MM.1S (cell line): ENCODE measurements around the gene DCP2.
"Not testable (repeated sequence)": the region's sequence is repeated elsewhere in the genome, so short reads cannot be mapped to it uniquely, and the experiment has no call there.

Experiments used
- DNase-seq: peaks from one replicate; pipeline ENCODE4 v3.0.0-alpha.2; 2015
- H2AFZ ChIP-seq: fragments of 300-600 bp; sonication (generic); 2 replicates; pipeline ENCODE4 v1.6.0; 2016; ENCODE audit warnings: antibody characterized with exemption, low read length
- H3F3A ChIP-seq: fragments of 300-600 bp; sonication (generic); 2 replicates; pipeline ENCODE4 v1.6.1; 2016; ENCODE audit warnings: mild to moderate bottlenecking, antibody characterized with exemption, low read length, moderate library complexity, mixed read lengths; ENCODE audit not compliant: insufficient read depth
- H3K27ac ChIP-seq: fragments of 300-600 bp; sonication (generic); 2 replicates; pipeline ENCODE4 v1.5.1; 2016; ENCODE audit warnings: mild to moderate bottlenecking, low read length
- H3K27me3 ChIP-seq: fragments of 300-600 bp; sonication (generic); replicated peaks from 2 replicates; pipeline ENCODE4 v1.6.0; 2016; ENCODE audit warnings: low read length; ENCODE audit not compliant: insufficient read depth
- H3K36me3 ChIP-seq: fragments of 300-600 bp; sonication (generic); replicated peaks from 2 replicates; pipeline ENCODE4 v1.6.1; 2016; ENCODE audit warnings: mild to moderate bottlenecking, low read length, mixed read lengths; ENCODE audit not compliant: insufficient read depth
- H3K4me1 ChIP-seq: fragments of 300-600 bp; sonication (generic); 2 replicates; pipeline ENCODE4 v1.6.1; 2016; ENCODE audit warnings: low read length, mixed read lengths
- H3K4me2 ChIP-seq: fragments of 300-600 bp; sonication (generic); 2 replicates; pipeline ENCODE4 v1.6.0; 2016; ENCODE audit warnings: low read depth, low read length
- H3K4me3 ChIP-seq: fragments of 300-600 bp; sonication (generic); 2 replicates; pipeline ENCODE4 v1.5.1; 2016; ENCODE audit warnings: low read length, mixed read lengths
- H3K79me2 ChIP-seq: fragments of 300-600 bp; sonication (generic); 2 replicates; pipeline ENCODE4 v1.6.1; 2016; ENCODE audit warnings: mixed run types, low read length, mixed read lengths
- H3K9ac ChIP-seq: fragments of 300-600 bp; sonication (generic); 2 replicates; pipeline ENCODE4 v1.6.1; 2016; ENCODE audit warnings: low read length, mixed read lengths
- H3K9me2 ChIP-seq: fragments of 300-600 bp; sonication (generic); replicated peaks from 2 replicates; pipeline ENCODE4 v1.6.1; 2016; ENCODE audit warnings: mild to moderate bottlenecking, low read length, mixed read lengths; ENCODE audit not compliant: insufficient read depth
- H3K9me3 ChIP-seq: fragments of 300-600 bp; sonication (generic); replicated peaks from 2 replicates; pipeline ENCODE4 v1.6.1; 2016; ENCODE audit warnings: mild to moderate bottlenecking, low read length, mixed read lengths; ENCODE audit not compliant: insufficient read depth
- H4K20me1 ChIP-seq: fragments of 300-600 bp; sonication (generic); 2 replicates; pipeline ENCODE4 v1.6.1; 2016; ENCODE audit warnings: mild to moderate bottlenecking, low read length, moderate library complexity, mixed read lengths; ENCODE audit not compliant: insufficient read depth
- CTCF ChIP-seq: fragments of 300-600 bp; sonication (generic); IDR thresholded peaks from 2 replicates; pipeline ENCODE4 v1.5.1; 2016; ENCODE audit warnings: antibody characterized with exemption, low read length, mixed read lengths
- EZH2 ChIP-seq: fragments of 300-600 bp; sonication (generic); optimal IDR thresholded peaks from 2 replicates; pipeline ENCODE3; 2017; ENCODE audit warnings: low read depth, mild to moderate bottlenecking, antibody characterized with exemption, low read length, mixed read lengths
- EZH2phosphoT487 ChIP-seq: fragments of 300-600 bp; sonication (generic); IDR thresholded peaks from 2 replicates; pipeline ENCODE4 v1.6.1; 2018; ENCODE audit warnings: antibody characterized with exemption, low read length

DCP2 gene

DNA sequence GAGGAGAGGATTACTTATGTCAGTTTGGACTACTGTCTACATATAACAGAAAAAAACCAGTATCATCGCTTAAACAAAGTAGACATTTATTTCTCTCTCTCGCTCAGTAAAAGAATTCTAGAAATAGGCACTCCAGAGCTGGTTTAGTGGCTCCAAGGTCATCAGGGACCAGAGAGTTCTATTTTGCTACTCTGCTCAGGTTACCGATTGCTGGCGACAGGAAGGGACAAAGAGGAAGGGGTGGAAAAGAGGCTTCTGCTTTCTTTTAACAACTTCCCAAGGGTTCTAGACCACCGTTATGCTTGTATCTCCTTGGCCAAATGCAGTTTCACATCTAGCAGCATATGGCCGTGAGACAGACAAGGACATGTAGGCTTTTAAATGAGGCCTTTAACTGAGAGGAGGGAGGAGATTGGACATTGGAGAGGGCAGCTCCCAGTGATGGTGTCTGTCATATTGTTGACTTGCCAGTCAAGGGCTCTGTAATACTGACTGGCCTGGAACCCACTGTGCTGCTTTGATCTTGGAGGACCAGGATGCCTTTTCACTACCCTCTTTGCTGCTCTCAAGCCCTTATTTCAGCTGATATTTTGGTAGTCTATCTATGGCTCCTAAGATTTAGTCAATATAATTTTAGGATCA, 15.6 kb upstream of the DCP2 start:
- Histone ChIP-seq H3F3A (no peaks in the 10 kb centered on the region), H3K9ac (no peak overlapping the region), H3K4me2 (no peak overlapping the region), H3K27me3 (no peaks in the 10 kb centered on the region), H3K4me1 (peaks cover 13% of the 10 kb centered on the region; the same call in 1 of the 2 replicates), H3K27ac (no peak overlapping the region), H3K36me3 (no peaks in the 10 kb centered on the region), H2AFZ (no peak overlapping the region), H3K9me3 (no peaks in the 10 kb centered on the region), H3K4me3 (no peak overlapping the region), H4K20me1 (no peaks in the 10 kb centered on the region), H3K9me2 (no peaks in the 10 kb centered on the region), H3K79me2 (no peaks in the 10 kb centered on the region)
- no peak for DNase-seq
- no peak for TF ChIP-seq EZH2phosphoT487
- TF ChIP-seq CTCF, result no peak
- no peak for TF ChIP-seq EZH2

GRCh38 chr5:112963374-112963733, 13.2 kb upstream of the DCP2 start:
- not testable (repeated sequence) for H3F3A ChIP-seq, H3K4me3 ChIP-seq, H3K36me3 ChIP-seq, H3K9me2 ChIP-seq, H3K27me3 ChIP-seq, H3K4me2 ChIP-seq, H3K27ac ChIP-seq, H3K9me3 ChIP-seq, H3K9ac ChIP-seq, DNase-seq, H3K79me2 ChIP-seq, H4K20me1 ChIP-seq, H2AFZ ChIP-seq
- peaks cover 13% of the 10 kb centered on the region; the same call in 1 of the 2 replicates for H3K4me1 ChIP-seq

DNA sequence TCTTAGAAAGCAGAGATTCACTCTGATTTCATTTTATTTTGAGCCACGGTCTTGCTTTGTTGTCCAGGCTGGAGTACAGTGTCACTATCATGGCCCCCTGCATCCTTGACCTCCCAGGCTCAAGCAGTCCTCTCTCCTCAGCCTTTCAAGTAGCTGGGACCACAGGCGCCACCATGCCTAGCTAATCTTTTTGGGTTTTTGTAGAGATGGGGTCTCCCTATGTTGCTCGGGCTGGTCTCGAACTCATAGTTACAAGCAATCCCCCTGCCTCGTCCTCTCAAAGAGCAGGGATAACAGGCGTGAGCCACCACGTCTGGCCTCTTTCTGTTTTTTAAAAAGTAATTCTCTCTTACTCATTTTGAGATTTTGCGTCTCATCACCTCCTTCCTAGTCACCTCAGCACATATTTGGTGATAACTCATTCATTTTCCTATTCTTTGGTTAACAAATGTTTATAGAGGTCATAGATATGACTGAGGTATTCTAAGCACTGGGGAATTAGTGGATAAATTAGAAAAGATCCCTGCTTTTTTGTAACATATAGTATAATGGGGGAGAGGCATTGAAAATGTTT, 10.8 kb upstream of the DCP2 start:
- Histone ChIP-seq H3K9me3 (no peaks in the 10 kb centered on the region), H3K4me3 (no peak overlapping the region), H3K9me2 (no peaks in the 10 kb centered on the region), H3K79me2 (no peaks in the 10 kb centered on the region), H3K4me2 (no peak overlapping the region), H3K4me1 (peaks cover 27% of the 10 kb centered on the region), H3K9ac (no peak overlapping the region), H3K27ac (no peak overlapping the region), H4K20me1 (no peaks in the 10 kb centered on the region), H3K27me3 (peaks cover 5% of the 10 kb centered on the region; the same call in 1 of the 2 replicates), H2AFZ (no peak overlapping the region), H3K36me3 (no peaks in the 10 kb centered on the region), H3F3A (peaks cover 9% of the 10 kb centered on the region)
- DNase-seq, result no peak
- TF ChIP-seq CTCF (no peak), EZH2 (no peak), EZH2phosphoT487 (no peak)

GRCh38 chr5:112967520-112968083, 9.0 kb upstream of the DCP2 start:
- Histone ChIP-seq H3K27ac (no peak overlapping the region), H3K27me3 (peaks cover 15% of the 10 kb centered on the region), H2AFZ (no peak overlapping the region), H4K20me1 (no peaks in the 10 kb centered on the region), H3K4me1 (peaks cover 27% of the 10 kb centered on the region), H3K9me3 (no peaks in the 10 kb centered on the region), H3K36me3 (no peaks in the 10 kb centered on the region), H3K79me2 (no peaks in the 10 kb centered on the region), H3F3A (peaks cover 9% of the 10 kb centered on the region), H3K9me2 (no peaks in the 10 kb centered on the region), H3K4me3 (no peak overlapping the region), H3K4me2 (no peak overlapping the region), H3K9ac (no peak overlapping the region)
- DNase-seq, result no peak
- no peak for TF ChIP-seq EZH2
- TF ChIP-seq EZH2phosphoT487, result no peak
- TF ChIP-seq CTCF, result no peak
